T-cell (primary cell): Measurements from ENCODE around the gene ODF4. TPM values are rescaled to one million over a fixed set of nuclear protein-coding genes. Genes with fewer than 3 reads are reported as not detected.

Experiments
- ATAC-seq, 4 experiments: fragments of 200-7000 bp in 3 of 4; fragments of 150-1000 bp in 1 of 4; cut with Tn5 transposase; replicated peaks in 1 of 4; 1 replicate in 3 of 4; 2 replicates in 1 of 4; pipeline ENCODE4 v1.10.0; 2021; ENCODE audit warnings: moderate library complexity in 3 of 4, mild to moderate bottlenecking in 2 of 4, moderate number of reproducible peaks in 1 of 4
- CTCF ChIA-PET, 2 donors: fragments of 300-600 bp; sonication (Branson Sonifier 250); formaldehyde crosslinking; loops; one replicate each; lab custom pipeline; 2022; ENCODE audit warnings: antibody characterized with exemption in 2 of 2; lab: Charles Lee
- POLR2A ChIA-PET, 2 donors: fragments of 300-600 bp; sonication (Branson Sonifier 250); formaldehyde crosslinking; loops; one replicate each; lab custom pipeline; 2022; ENCODE audit warnings: antibody characterized with exemption in 2 of 2; lab: Charles Lee
- DNase-seq, 35 experiments: peaks; one replicate each; pipeline versions ENCODE4 v3.0.0 to v3.0.0-alpha.2; 2013 to 2023
- H3K27ac ChIP-seq: one replicate; pipeline ENCODE4 v1.5.1; 2013; ENCODE audit warnings: low read length
- H3K27me3 ChIP-seq, 2 experiments: replicated peaks in 1 of 2; 1 replicate in 1 of 2; 2 replicates in 1 of 2; pipeline versions ENCODE4 v1.6.1 to v1.7.0; 2013; ENCODE audit warnings: low read length in 1 of 2, mixed read lengths in 1 of 2; ENCODE audit not compliant: control insufficient read depth in 2 of 2, insufficient read depth in 2 of 2; ENCODE audit errors: extremely low read depth in 1 of 2
- H3K36me3 ChIP-seq, 2 donors: 1 replicate in 1 of 2; 2 replicates in 1 of 2; pipeline versions ENCODE4 v1.6.1 to v1.7.0; 2013; ENCODE audit warnings: low read length in 1 of 2; ENCODE audit not compliant: control insufficient read depth in 2 of 2, insufficient read depth in 1 of 2; ENCODE audit errors: extremely low read depth in 1 of 2
- H3K4me1 ChIP-seq, 2 experiments: 1 replicate in 1 of 2; 2 replicates in 1 of 2; pipeline versions ENCODE4 v1.6.1 to v1.7.0; 2013; ENCODE audit warnings: low read length in 2 of 2, mixed read lengths in 1 of 2; ENCODE audit not compliant: insufficient read depth in 2 of 2, control insufficient read depth in 1 of 2; ENCODE audit errors: extremely low read depth in 1 of 2
- H3K4me3 ChIP-seq, 2 donors: 1 replicate in 1 of 2; 2 replicates in 1 of 2; pipeline versions ENCODE4 v1.5.1 to v1.7.0; 2013; ENCODE audit warnings: mild to moderate bottlenecking in 2 of 2, low read length in 1 of 2, moderate library complexity in 1 of 2; ENCODE audit not compliant: control insufficient read depth in 1 of 2; ENCODE audit errors: extremely low read depth in 1 of 2
- H3K9me3 ChIP-seq: 2 replicates; pipeline ENCODE4 v1.7.0; 2013
- H3K27ac Mint-ChIP-seq, 2 donors: one replicate each; pipeline ENCODE4 v1.8.0; 2020 to 2021; ENCODE audit warnings: mild to moderate bottlenecking in 2 of 2, mixed read lengths in 2 of 2
- H3K27me3 Mint-ChIP-seq, 2 donors: one replicate each; pipeline ENCODE4 v1.8.0; 2021 to 2022; ENCODE audit warnings: mixed read lengths in 2 of 2
- H3K36me3 Mint-ChIP-seq: one replicate; pipeline ENCODE4 v1.8.0; 2021; ENCODE audit warnings: mixed read lengths
- H3K4me1 Mint-ChIP-seq, 3 donors: one replicate each; pipeline ENCODE4 v1.8.0; 2020 to 2022; ENCODE audit warnings: mixed read lengths in 3 of 3, mild to moderate bottlenecking in 1 of 3
- H3K4me3 Mint-ChIP-seq, 3 donors: one replicate each; pipeline ENCODE4 v1.8.0; 2020 to 2022; ENCODE audit warnings: mild to moderate bottlenecking in 3 of 3, mixed read lengths in 3 of 3, moderate library complexity in 3 of 3
- H3K9me3 Mint-ChIP-seq, 3 donors: one replicate each; pipeline ENCODE4 v1.8.0; 2020 to 2022; ENCODE audit warnings: mixed read lengths in 3 of 3
- WGBS: methylation state at CpG from one replicate; pipeline ENCODE4 v1.1.5; 2013; ENCODE audit warnings: missing lambda C conversion rate; ENCODE audit not compliant: insufficient coverage; 5-methylcytosine and 5-hydroxymethylcytosine counted together
- total RNA-seq, 35 experiments: library from RNA in 6 of 35; stranded (reverse) in 6 of 35; fragments of 120-200 nt in 1 of 35; gene quantifications; one replicate each; pipeline versions ENCODE4 v1.2.1 to v1.2.4 and lab custom pipeline; 2013 to 2026

ODF4 gene
- total RNA-seq, 5 donors from 2014 or later (not counting 1 experiment from before 2014, with no cell fraction given): not detected

GRCh38 chr17:8360751-8361150 lies 21.1 kb downstream of the ODF4 start:
- Histone ChIP-seq H3K27ac (no peak overlapping the region), H3K36me3 (no peaks in the 10 kb centered on the region), H3K4me1 (no peaks in the 10 kb centered on the region), H3K9me3 (no peaks in the 10 kb centered on the region), H3K4me3 (no peak overlapping the region), H3K27me3 (no peaks in the 10 kb centered on the region)
- ATAC-seq: no peak
- H3K4me1 Mint-ChIP-seq: peaks cover 11 to 19% (median 13%) of the 10 kb centered on the region in 3 donors
- no peak overlapping the region for H3K27ac Mint-ChIP-seq
- no peak overlapping the region for H3K4me3 Mint-ChIP-seq
- DNase-seq: no peak
- no peaks in the 10 kb centered on the region for H3K27me3 Mint-ChIP-seq
- ChIA-PET POLR2A (no interaction called here), CTCF (no interaction called here)
- peaks cover 3% of the 10 kb centered on the region for H3K36me3 Mint-ChIP-seq
- WGBS: no CpG with 5 or more reads among the region's 3 CpGs
- H3K9me3 Mint-ChIP-seq: no peaks in the 10 kb centered on the region

- H3K27ac ChIP-seq: no peak overlapping the region
- H3K4me1 ChIP-seq: no peaks in the 10 kb centered on the region
- POLR2A ChIA-PET: no interaction called here
- H3K4me3 Mint-ChIP-seq: no peak overlapping the region
- no peaks in the 10 kb centered on the region for H3K36me3 ChIP-seq
- H3K27me3 Mint-ChIP-seq: no peaks in the 10 kb centered on the region
- H3K9me3 ChIP-seq: no peaks in the 10 kb centered on the region
- no peak overlapping the region for H3K4me3 ChIP-seq
- H3K4me1 Mint-ChIP-seq: peaks cover 11 to 19% (median 13%) of the 10 kb centered on the region in 3 donors
- 92% methylated on average over 3 of the region's 4 CpGs for WGBS
- ATAC-seq (no peak), DNase-seq (no peak)
- H3K27me3 ChIP-seq: no peaks in the 10 kb centered on the region
- H3K36me3 Mint-ChIP-seq: peaks cover 3% of the 10 kb centered on the region
- no peaks in the 10 kb centered on the region for H3K9me3 Mint-ChIP-seq
- H3K27ac Mint-ChIP-seq: no peak overlapping the region
- CTCF ChIA-PET: interaction anchor here in 1 of 2 donors (1.0 kb wide), 1 partner anchor 14 kb away, joined by 3 read pairs; the partner anchor contains the start of gene KRABD2
These were observed 23.2 kb downstream of the ODF4 start for GRCh38 chr17:8362651-8363332.

GRCh38 chr17:8365143-8365542 lies 25.5 kb downstream of the ODF4 start:
- Histone ChIP-seq H3K27ac (no peak overlapping the region), H3K4me1 (no peaks in the 10 kb centered on the region), H3K36me3 (peaks cover 0 to 9% of the 10 kb centered on the region in 2 donors), H3K9me3 (no peaks in the 10 kb centered on the region), H3K4me3 (no peak overlapping the region), H3K27me3 (no peaks in the 10 kb centered on the region)
- H3K9me3 Mint-ChIP-seq: no peaks in the 10 kb centered on the region
- H3K27me3 Mint-ChIP-seq: no peaks in the 10 kb centered on the region
- no peak overlapping the region for H3K27ac Mint-ChIP-seq
- ChIA-PET CTCF (no interaction called here), POLR2A (no interaction called here)
- ATAC-seq (no peak), DNase-seq (no peak)
- H3K4me1 Mint-ChIP-seq: peaks cover 7 to 10% (median 9%) of the 10 kb centered on the region in 3 donors
- WGBS: 67% methylated on average over 1 of the region's 1 CpG
- no peak overlapping the region for H3K4me3 Mint-ChIP-seq
- peaks cover 16% of the 10 kb centered on the region for H3K36me3 Mint-ChIP-seq

GRCh38 chr17:8366231-8366630 lies 26.6 kb downstream of the ODF4 start:
- DNase-seq: no peak
- ChIA-PET CTCF (no interaction called here), POLR2A (no interaction called here)
- Mint-ChIP-seq H3K4me1 (peaks cover 0 to 7% (median 3%) of the 10 kb centered on the region in 3 donors), H3K27ac (no peak overlapping the region), H3K27me3 (no peaks in the 10 kb centered on the region), H3K36me3 (peaks cover 20% of the 10 kb centered on the region), H3K9me3 (no peaks in the 10 kb centered on the region), H3K4me3 (no peak overlapping the region)
- Histone ChIP-seq H3K4me1 (no peaks in the 10 kb centered on the region), H3K36me3 (peaks cover 0 to 11% of the 10 kb centered on the region in 2 donors), H3K4me3 (no peak overlapping the region), H3K9me3 (no peaks in the 10 kb centered on the region), H3K27ac (no peak overlapping the region), H3K27me3 (no peaks in the 10 kb centered on the region)
- WGBS: no CpG with 5 or more reads among the region's 2 CpGs
- no peak for ATAC-seq

- H3K4me1 Mint-ChIP-seq: peaks cover 0 to 6% (median 3%) of the 10 kb centered on the region in 3 donors
- H3K4me1 ChIP-seq: no peaks in the 10 kb centered on the region
- peaks cover 0 to 12% of the 10 kb centered on the region in 2 donors for H3K36me3 ChIP-seq
- H3K36me3 Mint-ChIP-seq: peaks cover 22% of the 10 kb centered on the region
- no peaks in the 10 kb centered on the region for H3K27me3 Mint-ChIP-seq
- WGBS: 100% methylated on average over 1 of the region's 3 CpGs
- no peak overlapping the region for H3K27ac Mint-ChIP-seq
- H3K27me3 ChIP-seq: no peaks in the 10 kb centered on the region
- DNase-seq (no peak), ATAC-seq (no peak)
- H3K9me3 ChIP-seq: no peaks in the 10 kb centered on the region
- POLR2A ChIA-PET: no interaction called here
- H3K9me3 Mint-ChIP-seq: no peaks in the 10 kb centered on the region
- no peak overlapping the region for H3K4me3 Mint-ChIP-seq
- no peak overlapping the region for H3K27ac ChIP-seq
- CTCF ChIA-PET: no interaction called here
- no peak overlapping the region for H3K4me3 ChIP-seq
These were observed 28.6 kb downstream of the ODF4 start for GRCh38 chr17:8368193-8368592.

- ATAC-seq (no peak), DNase-seq (no peak)
- CTCF ChIA-PET: no interaction called here
- Mint-ChIP-seq H3K4me1 (peaks cover 2 to 7% (median 6%) of the 10 kb centered on the region in 3 donors), H3K27ac (no peak overlapping the region), H3K36me3 (peaks cover 22% of the 10 kb centered on the region), H3K27me3 (no peaks in the 10 kb centered on the region), H3K9me3 (no peaks in the 10 kb centered on the region), H3K4me3 (no peak overlapping the region)
- Histone ChIP-seq H3K27me3 (no peaks in the 10 kb centered on the region), H3K27ac (no peak overlapping the region), H3K4me1 (no peaks in the 10 kb centered on the region), H3K9me3 (no peaks in the 10 kb centered on the region), H3K36me3 (peaks cover 0 to 12% of the 10 kb centered on the region in 2 donors), H3K4me3 (no peak overlapping the region)
- WGBS: 82% methylated on average over 6 of the region's 8 CpGs
- POLR2A ChIA-PET: interaction anchor here in 1 of 2 donors (0.5 kb wide), 1 partner anchor 1105 kb away, joined by 3 read pairs; no protein-coding TSS in a partner anchor
These were observed 30.3 kb downstream of the ODF4 start for GRCh38 chr17:8369944-8370343.
